ENCODE results near the gene LTO1. TPM values are rescaled to one million over a fixed set of nuclear protein-coding genes. Genes with fewer than 3 reads are reported as not detected.
"Not testable (repeated sequence)": the region's sequence is repeated elsewhere in the genome, so short reads cannot be mapped to it uniquely, and the experiment has no call there.

The LTO1 gene
- total RNA-seq, 1 experiment from 2014 or later = 21.9 TPM

DNA sequence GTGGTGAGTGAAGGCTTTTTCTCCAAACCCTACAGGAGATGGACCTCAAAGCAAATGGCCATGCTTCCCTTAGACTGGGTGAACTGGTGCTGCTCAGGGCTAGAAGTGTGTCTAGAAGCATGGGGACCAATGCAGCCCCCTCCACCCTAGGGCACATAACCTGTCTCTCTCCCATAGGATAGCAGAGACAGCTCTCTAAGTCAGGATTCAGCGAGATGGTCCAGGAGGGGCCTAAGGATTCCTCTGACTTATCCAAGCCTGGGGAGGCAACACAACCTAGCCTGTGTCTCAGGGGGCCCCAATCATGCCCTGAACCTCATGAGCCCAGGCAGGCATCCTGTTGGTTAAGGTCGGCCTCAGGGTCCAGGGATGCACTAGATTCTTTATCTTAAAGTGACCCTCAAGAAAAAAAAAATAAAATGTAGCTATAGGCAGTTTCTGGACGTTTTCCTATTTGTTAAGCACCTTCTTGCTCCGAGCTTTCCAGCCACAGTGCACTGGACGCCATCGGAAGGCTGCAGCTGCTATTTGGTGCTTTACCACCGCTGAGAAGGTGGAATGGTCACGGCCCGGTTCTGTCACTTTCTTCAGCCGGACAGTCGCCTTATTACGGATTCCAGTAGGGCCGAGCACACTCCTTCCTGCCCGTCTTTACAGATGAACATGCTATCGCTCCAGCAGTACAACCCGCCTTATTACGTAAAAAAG lies 39.2 kb downstream of the LTO1 start:
- DNase-seq (ENCODE audit: low read depth) = no peak

DNA sequence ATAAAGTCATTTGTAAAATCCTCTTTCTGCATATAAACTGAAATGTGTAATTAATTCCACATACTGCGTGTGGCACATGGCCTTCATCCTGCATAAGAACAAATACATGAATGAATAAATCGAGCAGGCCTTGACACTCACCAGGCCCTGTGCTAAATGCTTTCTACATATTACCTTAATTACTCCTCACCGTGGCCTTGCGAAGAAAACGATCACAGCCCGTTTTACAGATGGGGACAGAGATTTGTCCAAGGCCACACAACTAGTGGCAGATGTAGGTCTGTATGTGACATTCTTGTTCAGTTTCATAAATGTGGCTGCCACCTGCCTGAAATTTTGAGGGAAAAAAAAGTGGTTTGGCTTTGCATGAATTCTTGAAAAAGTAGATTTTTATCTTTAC lies 40.0 kb downstream of the LTO1 start:
- no peak for DNase-seq (ENCODE audit: low read depth)

DNA sequence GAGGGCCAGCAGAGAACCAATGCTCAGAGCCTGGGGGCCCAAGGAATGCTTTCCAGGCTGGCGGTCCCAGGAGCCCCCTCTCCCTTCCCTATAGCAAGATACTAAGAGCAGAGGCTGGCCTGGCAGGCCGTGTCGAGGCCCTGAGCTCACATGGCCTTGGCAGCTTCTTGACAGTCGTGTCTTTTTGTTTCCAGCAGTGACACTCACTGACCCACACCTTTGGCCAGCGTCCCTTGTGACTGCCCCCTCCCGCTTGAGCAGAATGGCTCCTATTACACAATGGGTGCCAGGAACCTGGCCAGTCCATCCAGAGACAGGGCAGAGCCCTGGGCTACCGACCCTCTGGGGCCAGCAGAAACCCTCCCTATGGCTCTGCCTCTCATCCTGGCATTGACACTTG lies 40.6 kb downstream of the LTO1 start:
- no peak for DNase-seq (ENCODE audit: low read depth)

DNA sequence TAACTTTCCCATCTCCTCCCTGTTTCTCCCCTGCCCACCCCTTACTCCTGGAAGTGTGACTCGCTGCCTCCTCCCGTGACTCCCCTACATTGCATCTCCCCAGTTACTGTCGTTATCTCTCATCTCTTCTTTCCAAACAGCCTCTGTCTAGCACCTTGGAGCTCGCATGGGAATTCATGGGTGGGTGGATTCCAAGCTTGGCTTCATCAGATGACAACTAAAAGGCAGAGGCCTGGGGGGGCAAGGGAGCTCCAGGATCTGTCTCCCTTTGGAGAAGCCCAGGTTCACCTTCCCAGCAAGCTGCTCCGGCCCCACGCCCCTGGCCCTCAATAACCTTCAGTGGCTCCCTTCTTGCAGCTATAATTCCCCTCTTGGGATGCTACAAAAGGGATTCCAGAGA lies 41.1 kb downstream of the LTO1 start:
- DNase-seq (ENCODE audit: low read depth) = no peak

DNA sequence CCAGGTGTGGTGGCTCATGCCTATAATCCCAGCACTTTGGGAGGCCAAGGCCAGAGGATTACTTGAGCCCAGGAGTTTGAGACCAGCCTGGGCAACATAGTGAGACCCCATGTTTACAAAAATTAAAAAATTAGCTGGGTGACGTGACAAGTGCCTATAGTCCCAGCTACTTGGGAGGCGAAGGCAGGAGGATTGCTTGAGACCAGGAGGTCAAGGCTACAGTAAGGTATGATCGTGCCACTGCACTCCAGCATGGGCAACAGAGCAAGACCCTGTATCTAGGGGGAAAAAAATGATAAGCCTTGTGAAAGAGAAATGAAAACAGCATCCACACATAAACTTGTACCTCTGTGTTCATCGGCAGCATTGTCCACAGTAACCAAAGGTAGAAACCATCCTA lies 42.3 kb downstream of the LTO1 start:
- DNase-seq (ENCODE audit: low read depth) = no peak

DNA sequence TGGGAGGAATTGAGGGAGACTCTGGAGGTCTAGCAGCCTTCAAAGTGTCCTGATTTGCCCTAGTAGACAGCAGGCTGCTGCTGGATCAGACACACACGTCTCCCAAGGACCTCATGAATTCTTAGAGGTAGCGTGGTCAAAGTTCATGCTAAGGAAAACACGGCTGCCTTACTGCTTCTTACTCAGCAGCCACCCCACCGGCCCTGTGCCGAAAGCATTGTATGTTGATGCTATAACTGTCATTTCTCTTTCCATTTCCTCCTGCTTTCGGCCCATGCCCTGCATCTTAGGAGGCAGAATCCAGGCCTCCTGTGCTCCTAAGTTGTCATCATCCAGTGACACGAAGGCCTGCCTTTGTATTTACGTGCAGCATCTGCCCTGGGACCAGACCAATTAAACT lies 44.7 kb downstream of the LTO1 start:
- no peak for DNase-seq (ENCODE audit: low read depth)

DNA sequence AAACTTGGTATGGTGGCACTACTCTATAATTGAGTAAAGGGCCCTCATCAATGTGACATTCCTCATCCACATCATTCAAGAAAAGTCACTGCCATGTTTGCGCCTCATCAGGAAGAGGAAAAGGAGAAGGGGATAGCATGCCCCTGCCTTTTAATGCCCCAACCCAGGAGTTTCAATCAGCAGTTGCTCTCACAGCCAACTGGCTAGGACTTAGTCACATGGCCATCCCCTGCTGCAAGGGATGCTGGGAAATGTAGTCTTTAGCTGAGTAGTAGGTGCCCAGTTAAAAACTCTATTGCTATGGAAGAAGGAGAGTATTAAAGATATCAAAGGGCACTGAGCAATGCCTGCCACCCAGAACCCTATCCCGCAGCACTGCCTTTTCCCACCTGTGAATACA lies 45.1 kb downstream of the LTO1 start:
- peak; percentile 24 for DNase-seq (ENCODE audit: low read depth)

DNA sequence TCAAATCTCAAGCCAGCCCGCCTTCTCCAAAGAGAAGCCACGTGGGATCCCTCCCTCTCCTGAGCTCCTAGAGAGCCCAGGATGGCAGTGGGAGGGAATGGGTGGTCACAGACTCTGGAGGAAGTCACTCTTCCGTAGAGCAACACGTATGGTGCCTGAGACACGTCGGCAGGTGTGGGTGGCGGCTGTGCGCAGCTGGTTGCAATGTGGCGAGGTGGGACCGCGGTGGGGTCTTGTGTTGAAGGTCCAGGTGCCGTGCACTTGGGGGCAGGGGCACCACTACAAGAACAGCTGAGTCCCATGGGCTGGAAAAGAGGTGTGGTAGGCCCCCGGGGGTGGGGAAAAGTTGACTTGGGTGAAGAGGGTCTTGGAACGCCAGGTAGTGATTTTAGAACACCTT lies 47.6 kb downstream of the LTO1 start:
- no peak for DNase-seq (ENCODE audit: low read depth)

DNA sequence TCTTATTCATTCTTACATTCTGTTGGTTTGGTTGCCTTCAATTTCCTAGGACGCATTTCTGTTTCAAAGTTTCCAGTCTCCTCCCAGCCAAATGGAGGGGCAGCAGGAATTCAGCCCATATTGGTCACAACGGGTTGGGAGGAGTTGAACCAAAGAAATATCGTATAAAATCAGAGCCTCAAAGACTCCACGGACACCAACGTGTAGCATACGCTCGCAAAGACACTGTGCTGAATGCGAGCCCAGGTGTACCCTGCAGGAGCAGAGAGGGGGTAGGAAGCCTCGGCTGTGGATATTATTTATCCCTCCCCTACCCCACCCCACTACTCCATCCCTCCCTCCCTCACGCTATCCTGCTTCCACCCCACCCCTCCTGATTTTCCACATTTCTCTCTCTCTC lies 49.7 kb downstream of the LTO1 start:
- no peak for DNase-seq (ENCODE audit: low read depth)

DNA sequence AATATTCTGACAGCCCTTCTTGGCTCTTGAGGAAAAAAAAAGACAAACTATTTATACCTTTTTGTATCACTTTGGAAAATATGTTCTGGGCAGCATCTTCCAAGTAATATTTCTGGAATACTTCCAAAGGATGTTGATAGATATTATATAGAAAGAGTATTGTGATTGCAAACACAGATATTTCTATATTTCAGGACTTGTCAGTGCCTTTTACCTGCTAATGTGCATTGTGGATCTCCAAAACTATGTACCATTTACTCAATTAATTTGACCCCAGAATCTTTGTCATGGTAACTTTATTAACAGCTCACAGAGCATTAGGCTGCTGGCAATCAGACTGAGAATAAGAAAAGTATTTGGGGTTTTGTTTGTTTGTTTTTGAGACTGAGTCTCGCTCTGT lies 50.9 kb downstream of the LTO1 start:
- DNase-seq (ENCODE audit: low read depth) = no peak

DNA sequence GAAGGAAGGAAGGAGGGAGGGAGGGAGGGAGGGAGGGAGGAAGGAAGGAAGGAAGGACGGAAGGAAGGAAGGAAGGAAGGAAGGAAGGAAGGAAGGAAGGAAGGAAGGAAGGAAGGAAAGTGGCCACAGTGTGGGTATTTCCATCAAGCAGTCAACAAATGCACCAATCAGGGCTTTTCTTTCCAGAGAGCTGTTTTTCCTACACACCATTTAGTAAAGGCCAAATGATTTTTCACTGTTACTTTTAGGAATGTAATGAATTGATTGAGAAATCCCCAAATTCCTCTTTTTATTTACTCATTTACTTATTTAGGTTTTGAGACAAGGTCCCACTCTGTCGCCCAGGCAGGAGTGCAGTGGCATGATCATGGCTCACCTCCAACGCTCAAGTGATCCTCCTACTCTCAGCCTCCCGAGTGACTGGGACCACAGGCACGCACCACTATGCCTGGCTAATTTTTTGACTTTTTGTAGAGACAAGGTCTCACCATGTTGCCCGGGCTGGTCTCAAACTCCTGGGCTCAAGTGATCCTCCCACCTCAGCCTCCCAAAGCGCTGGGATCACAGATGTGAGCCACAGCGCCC lies 53.0 kb downstream of the LTO1 start:
- not testable (repeated sequence) for DNase-seq (ENCODE audit: low read depth)

DNA sequence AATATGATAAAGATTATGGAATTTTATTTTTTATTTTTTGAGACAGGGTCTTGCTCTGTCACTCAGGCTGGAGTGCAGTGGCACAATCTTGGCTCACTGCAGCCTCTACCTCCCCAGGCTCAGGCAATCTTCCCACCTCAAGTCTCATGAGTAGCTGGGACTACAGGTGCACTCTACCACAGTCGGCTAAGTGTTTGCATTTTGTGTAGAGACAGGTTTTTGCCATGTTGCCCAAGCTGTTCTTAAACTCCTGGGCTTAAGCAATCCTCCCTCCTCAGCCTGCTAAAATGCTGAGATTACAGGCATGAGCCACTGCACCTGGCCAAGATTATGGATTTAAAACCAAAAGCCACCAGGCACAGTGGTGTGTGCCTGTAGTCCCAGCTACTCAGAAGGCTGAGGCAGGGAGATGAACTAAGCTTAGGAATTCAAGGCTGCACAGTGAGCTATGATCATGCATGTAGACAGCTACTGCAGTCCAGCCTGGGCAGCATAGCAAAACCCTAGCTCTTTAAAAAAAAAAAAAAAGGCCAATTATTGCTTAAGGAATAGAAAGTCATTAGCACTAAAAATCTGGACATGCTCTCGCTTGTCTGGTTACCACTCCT lies 54.4 kb downstream of the LTO1 start:
- DNase-seq (ENCODE audit: low read depth) = no peak

DNA sequence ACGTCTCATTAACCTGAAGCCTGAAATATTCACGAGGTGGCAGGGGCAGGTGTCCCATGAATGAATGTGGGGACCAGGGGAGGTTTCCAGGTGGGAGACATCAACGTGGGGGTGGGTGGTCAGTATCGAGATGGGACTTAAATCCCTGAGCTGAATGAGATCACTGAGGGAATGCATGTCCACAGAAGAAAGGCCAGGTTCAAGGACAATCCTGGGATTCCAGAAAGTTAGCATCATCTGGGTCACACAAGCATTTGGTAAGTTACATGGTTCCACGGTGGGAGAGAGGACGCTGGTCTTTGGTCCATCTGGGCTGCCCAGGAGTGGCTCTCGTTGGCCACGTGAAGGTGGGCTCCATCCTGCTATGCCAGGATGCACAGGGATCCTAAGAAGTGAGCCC lies 56.9 kb downstream of the LTO1 start:
- DNase-seq (ENCODE audit: low read depth) = no peak

DNA sequence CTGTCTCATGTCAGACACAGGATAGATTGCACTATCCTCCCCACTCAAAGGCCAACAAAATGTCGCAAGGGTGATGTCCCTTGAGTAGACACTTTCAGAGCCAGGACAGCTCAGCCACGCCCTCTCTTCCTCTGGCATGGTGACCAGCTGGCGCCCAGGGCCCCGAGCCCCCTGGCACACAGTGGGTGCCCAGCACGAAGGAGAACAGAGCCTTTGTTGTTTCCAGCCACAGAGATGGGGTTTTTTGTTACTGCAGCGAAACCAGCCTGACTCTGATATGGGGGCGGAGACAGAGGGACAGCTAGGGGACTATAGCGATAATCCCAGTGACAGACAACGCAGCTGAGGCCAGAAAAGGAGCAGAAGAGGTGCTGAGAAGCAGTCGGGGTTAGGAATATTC lies 57.5 kb downstream of the LTO1 start:
- DNase-seq (ENCODE audit: low read depth) = no peak

DNA sequence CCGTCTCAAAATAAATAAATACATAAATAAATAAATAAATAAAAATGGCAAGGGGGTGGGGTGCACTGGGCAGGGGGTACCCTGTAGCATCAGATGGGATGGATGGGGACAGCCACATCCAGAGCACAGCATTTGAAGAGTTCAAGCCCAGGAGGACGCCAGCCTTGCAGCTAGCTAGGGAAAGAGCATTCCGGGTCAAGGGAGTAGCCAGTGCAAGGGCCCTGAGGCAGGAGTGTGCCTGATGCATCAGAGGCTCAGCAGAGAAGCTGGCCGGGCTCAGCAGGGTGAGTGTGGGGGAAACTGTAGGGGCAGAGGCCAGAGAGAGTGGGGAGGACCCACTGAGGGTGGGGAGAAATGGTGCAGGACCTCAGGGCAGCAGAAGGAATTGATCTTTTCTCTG lies 57.9 kb downstream of the LTO1 start:
- DNase-seq (ENCODE audit: low read depth) = no peak

Other genes with a start within 250 kb of the LTO1 start
- gene LINC01488, start 193.7 kb downstream of the LTO1 start, total RNA-seq (2014; rRNA removed) = not detected in 2 replicates
- 684 and 770 TPM in 2 replicates for gene CCND1, start 34.2 kb downstream of the LTO1 start, total RNA-seq (2014; rRNA removed)
- gene FGF19, start 28.7 kb upstream of the LTO1 start, total RNA-seq (2014; rRNA removed) = 0.11 TPM in 1 of 2 replicates, not detected in the other
- gene FGF4, start 100.0 kb upstream of the LTO1 start, total RNA-seq (2014; rRNA removed) = not detected in 2 replicates
- gene FGF3, start 144.1 kb upstream of the LTO1 start, total RNA-seq (2014; rRNA removed) = not detected in 2 replicates

Measured in LHCN-M2 (cell line).